OCI-LY3 (cell line): ENCODE measurements around the gene FNIP1.

ENCODE experiments used
- H2AFZ ChIP-seq: fragments of 200-600, 300-600 bp; shearing (Covaris generic); 2 replicates; pipeline ENCODE4 v1.6.0; 2014; ENCODE audit warnings: antibody characterized with exemption, low read depth, low read length
- H3K27ac ChIP-seq: fragments of 200-600, 300-600 bp; sonication (generic); 2 replicates; pipeline ENCODE4 v1.5.1; 2014; ENCODE audit warnings: mild to moderate bottlenecking, low read length, moderate library complexity, mixed read lengths
- H3K27me3 ChIP-seq: fragments of 200-600, 300-600 bp; sonication (generic); 2 replicates; pipeline ENCODE4 v1.6.1; 2014; ENCODE audit warnings: low read depth, low read length, mixed read lengths
- H3K36me3 ChIP-seq: fragments of 200-600, 300-600 bp; sonication (generic); replicated peaks from 2 replicates; pipeline ENCODE3; 2014; ENCODE audit warnings: low read depth, low read length, mixed read lengths
- H3K4me1 ChIP-seq: fragments of 300-600, 200-600 bp; sonication (generic); 2 replicates; pipeline ENCODE4 v1.6.1; 2014; ENCODE audit warnings: low read length, mixed read lengths
- H3K4me2 ChIP-seq: fragments of 200-600, 300-600 bp; sonication (generic); 2 replicates; pipeline ENCODE4 v1.6.1; 2014; ENCODE audit warnings: low read length, mixed read lengths
- H3K4me3 ChIP-seq: fragments of 300-600, 200-600 bp; sonication (generic); 2 replicates; pipeline ENCODE4 v1.5.1; 2014; ENCODE audit warnings: antibody characterized with exemption, mild to moderate bottlenecking, low read length, moderate library complexity
- H3K79me2 ChIP-seq: fragments of 300-600, 200-600 bp; shearing (Covaris generic); 2 replicates; pipeline ENCODE4 v1.6.1; 2014; ENCODE audit warnings: mild to moderate bottlenecking, low read length, mixed read lengths
- H3K9ac ChIP-seq: fragments of 300-600, 200-600 bp; shearing (Covaris generic); 2 replicates; pipeline ENCODE4 v1.6.0; 2014; ENCODE audit warnings: mild to moderate bottlenecking, low read length, moderate library complexity
- H3K9me3 ChIP-seq: fragments of 200-600, 300-600 bp; shearing (Covaris generic); 2 replicates; pipeline ENCODE4 v1.6.1; 2014; ENCODE audit warnings: low read length, mixed read lengths; ENCODE audit not compliant: insufficient read depth
- H4K20me1 ChIP-seq: fragments of 200-600, 300-600 bp; sonication (generic); 2 replicates; pipeline ENCODE4 v1.6.1; 2016; ENCODE audit warnings: low read length, mixed read lengths; ENCODE audit not compliant: insufficient read depth
- CTCF ChIP-seq: fragments of 200-600, 300-600 bp; sonication (generic); IDR thresholded peaks from 2 replicates; pipeline ENCODE4 v1.5.1; 2014; ENCODE audit warnings: antibody characterized with exemption, low read length, low read depth
- EZH2phosphoT487 ChIP-seq: fragments of 200-600 bp; shearing (Covaris generic); IDR thresholded peaks from 2 replicates; pipeline ENCODE4 v1.6.1; 2018; ENCODE audit warnings: antibody characterized with exemption, mixed run types, low read depth

The FNIP1 gene

GRCh38 chr5:131611064-131611381 is 185.8 kb downstream of the FNIP1 start:
- Histone ChIP-seq H3K4me2 (no peak overlapping the region), H3K27me3 (no peaks in the 10 kb centered on the region), H3K9ac (no peak overlapping the region), H3K4me1 (no peaks in the 10 kb centered on the region), H3K27ac (no peak overlapping the region), H4K20me1 (peaks cover 81% of the 10 kb centered on the region), H3K36me3 (peaks cover 7% of the 10 kb centered on the region), H2AFZ (no peak overlapping the region), H3K4me3 (no peak overlapping the region), H3K9me3 (no peaks in the 10 kb centered on the region), H3K79me2 (peaks cover 94% of the 10 kb centered on the region)
- TF ChIP-seq CTCF: no peak
- no peak for TF ChIP-seq EZH2phosphoT487

- no peak overlapping the region for H3K27ac ChIP-seq
- no peaks in the 10 kb centered on the region for H3K4me1 ChIP-seq
- H3K27me3 ChIP-seq: no peaks in the 10 kb centered on the region
- peaks cover 77% of the 10 kb centered on the region for H4K20me1 ChIP-seq
- H3K79me2 ChIP-seq: peaks cover 90% of the 10 kb centered on the region
- H3K36me3 ChIP-seq: peaks cover 7% of the 10 kb centered on the region
- no peak overlapping the region for H3K9ac ChIP-seq
- H3K4me2 ChIP-seq: no peak overlapping the region
- TF ChIP-seq EZH2phosphoT487 (no peak), CTCF (no peak)
- no peak overlapping the region for H3K4me3 ChIP-seq
- H3K9me3 ChIP-seq: no peaks in the 10 kb centered on the region
- H2AFZ ChIP-seq: no peak overlapping the region
Measured at GRCh38 chr5:131610198-131611063, 186.4 kb downstream of the FNIP1 start.

- Histone ChIP-seq H3K27me3 (no peaks in the 10 kb centered on the region), H3K4me3 (no peak overlapping the region), H3K9ac (no peak overlapping the region), H3K9me3 (no peaks in the 10 kb centered on the region), H3K79me2 (peaks cover 89% of the 10 kb centered on the region), H3K36me3 (peaks cover 4% of the 10 kb centered on the region), H3K27ac (no peak overlapping the region), H3K4me1 (no peaks in the 10 kb centered on the region), H2AFZ (no peak overlapping the region), H3K4me2 (no peak overlapping the region), H4K20me1 (peaks cover 76% of the 10 kb centered on the region)
- TF ChIP-seq CTCF (no peak), EZH2phosphoT487 (no peak)
Measured at GRCh38 chr5:131609774-131610173, 187.0 kb downstream of the FNIP1 start.

- no peaks in the 10 kb centered on the region for H3K27me3 ChIP-seq
- H3K9me3 ChIP-seq: no peaks in the 10 kb centered on the region
- TF ChIP-seq CTCF: no peak
- TF ChIP-seq EZH2phosphoT487: no peak
- H3K36me3 ChIP-seq: no peaks in the 10 kb centered on the region
- no peak overlapping the region for H3K9ac ChIP-seq
- peaks cover 76% of the 10 kb centered on the region for H4K20me1 ChIP-seq
- H3K79me2 ChIP-seq: peaks cover 86% of the 10 kb centered on the region
- H3K27ac ChIP-seq: no peak overlapping the region
- H3K4me1 ChIP-seq: no peaks in the 10 kb centered on the region
- no peak overlapping the region for H3K4me3 ChIP-seq
- H2AFZ ChIP-seq: no peak overlapping the region
- no peak overlapping the region for H3K4me2 ChIP-seq
Measured at GRCh38 chr5:131608597-131608996, 188.2 kb downstream of the FNIP1 start.
